GM19395 (cell line): ENCODE measurements around the gene RHAG.
"Not testable (repeated sequence)": the region's sequence is repeated elsewhere in the genome, so short reads cannot be mapped to it uniquely, and the experiment has no call there.

Experiments
- ATAC-seq: cut with Tn5 transposase; IDR thresholded peaks from one replicate; pipeline ENCODE4 v1.9.1; 2021; ENCODE audit warnings: mild to moderate bottlenecking, moderate library complexity; ENCODE audit not compliant: unreplicated experiment

Gene RHAG

GRCh38 chr6:49636713-49637349 lies at the start of gene RHAG:
RHAG (minus strand) TSS chr6:49636839; CDS start chr6:49636812, 27 bp downstream.
- ATAC-seq = no peak

- ATAC-seq = no peak
Observed at GRCh38 chr6:49676671-49677281, 40.1 kb upstream of the RHAG start.

GRCh38 chr6:49675816-49676215 lies 39.2 kb upstream of the RHAG start:
- no peak for ATAC-seq

GRCh38 chr6:49668083-49668511 lies 31.5 kb upstream of the RHAG start:
- ATAC-seq = no peak

GRCh38 chr6:49666930-49667757 lies 30.5 kb upstream of the RHAG start:
- no peak for ATAC-seq

GRCh38 chr6:49666480-49666879 lies 29.8 kb upstream of the RHAG start:
- ATAC-seq = no peak

- no peak for ATAC-seq
Observed at GRCh38 chr6:49664817-49665216, 28.2 kb upstream of the RHAG start.

GRCh38 chr6:49664054-49664453 lies 27.4 kb upstream of the RHAG start:
- not testable (repeated sequence) for ATAC-seq

- no peak for ATAC-seq
Observed at GRCh38 chr6:49662892-49663261, 26.2 kb upstream of the RHAG start.

GRCh38 chr6:49662231-49662891 lies 25.7 kb upstream of the RHAG start:
- ATAC-seq = no peak

GRCh38 chr6:49653942-49654341 lies 17.3 kb upstream of the RHAG start:
- ATAC-seq = no peak

GRCh38 chr6:49653438-49653837 lies 16.8 kb upstream of the RHAG start:
- ATAC-seq = no peak

GRCh38 chr6:49651239-49651638 lies 14.6 kb upstream of the RHAG start:
- ATAC-seq = no peak

GRCh38 chr6:49649988-49650387 lies 13.3 kb upstream of the RHAG start:
- ATAC-seq = no peak

GRCh38 chr6:49648036-49648435 lies 11.4 kb upstream of the RHAG start:
- no peak for ATAC-seq

GRCh38 chr6:49647476-49647875 lies 10.8 kb upstream of the RHAG start:
- ATAC-seq = no peak

- ATAC-seq = no peak
Observed at GRCh38 chr6:49646942-49647341, 10.3 kb upstream of the RHAG start.

- ATAC-seq = no peak
Observed at GRCh38 chr6:49646130-49646824, 9.6 kb upstream of the RHAG start.

- no peak for ATAC-seq
Observed at GRCh38 chr6:49645139-49645538, 8.5 kb upstream of the RHAG start.

- ATAC-seq = no peak
Observed at GRCh38 chr6:49639177-49639817, 2.7 kb upstream of the RHAG start.
